Fibroblast of the conjunctiva (primary cell): ENCODE results near the gene TMC2.
"Not testable (repeated sequence)": the region's sequence is repeated elsewhere in the genome, so short reads cannot be mapped to it uniquely, and the experiment has no call there.

ENCODE experiments used
- DNase-seq: peaks from one replicate; pipeline ENCODE4 v3.0.0-alpha.2; 2010; ENCODE audit warnings: low read depth

The TMC2 gene

GRCh38 chr20:2526218-2526583 is 10.2 kb upstream of the TMC2 start:
- DNase-seq, result not testable (repeated sequence)

GRCh38 chr20:2527762-2528161 is 8.6 kb upstream of the TMC2 start:
- no peak for DNase-seq

- DNase-seq, result no peak
These were observed 7.6 kb upstream of the TMC2 start for GRCh38 chr20:2528671-2529271.

- DNase-seq, result no peak
These were observed 3.3 kb upstream of the TMC2 start for GRCh38 chr20:2533118-2533517.

- DNase-seq, result no peak
These were observed 438 bp upstream of the TMC2 start for GRCh38 chr20:2535711-2536559.

GRCh38 chr20:2537101-2537500 is 728 bp downstream of the TMC2 start:
- no peak for DNase-seq

- DNase-seq, result no peak
These were observed 2.0 kb downstream of the TMC2 start for GRCh38 chr20:2538356-2538755.

GRCh38 chr20:2538931-2539720 is 2.8 kb downstream of the TMC2 start:
- no peak for DNase-seq

- no peak for DNase-seq
These were observed 5.6 kb downstream of the TMC2 start for GRCh38 chr20:2541940-2542339.

GRCh38 chr20:2542361-2542760 is 6.0 kb downstream of the TMC2 start:
- no peak for DNase-seq

- DNase-seq, result no peak
These were observed 7.8 kb downstream of the TMC2 start for GRCh38 chr20:2544211-2544610.

- no peak for DNase-seq
These were observed 9.2 kb downstream of the TMC2 start for GRCh38 chr20:2545594-2545993.

- no peak for DNase-seq
These were observed 21.7 kb downstream of the TMC2 start for GRCh38 chr20:2557873-2558580.

- DNase-seq, result no peak
These were observed 22.4 kb downstream of the TMC2 start for GRCh38 chr20:2558581-2559278.

GRCh38 chr20:2559279-2559626 is 22.9 kb downstream of the TMC2 start:
- no peak for DNase-seq

GRCh38 chr20:2559651-2560050 is 23.3 kb downstream of the TMC2 start:
- DNase-seq, result no peak

GRCh38 chr20:2563116-2563515 is 26.7 kb downstream of the TMC2 start:
- no peak for DNase-seq

- no peak for DNase-seq
These were observed 28.0 kb downstream of the TMC2 start for GRCh38 chr20:2564406-2564805.

- no peak for DNase-seq
These were observed 39.3 kb downstream of the TMC2 start for GRCh38 chr20:2575682-2576081.

- DNase-seq, result no peak
These were observed 39.9 kb downstream of the TMC2 start for GRCh38 chr20:2576317-2576727.

- no peak for DNase-seq
These were observed 42.3 kb downstream of the TMC2 start for GRCh38 chr20:2578475-2579192.
